Measurements from ENCODE around the gene SYNPO2.

Gene SYNPO2

DNA sequence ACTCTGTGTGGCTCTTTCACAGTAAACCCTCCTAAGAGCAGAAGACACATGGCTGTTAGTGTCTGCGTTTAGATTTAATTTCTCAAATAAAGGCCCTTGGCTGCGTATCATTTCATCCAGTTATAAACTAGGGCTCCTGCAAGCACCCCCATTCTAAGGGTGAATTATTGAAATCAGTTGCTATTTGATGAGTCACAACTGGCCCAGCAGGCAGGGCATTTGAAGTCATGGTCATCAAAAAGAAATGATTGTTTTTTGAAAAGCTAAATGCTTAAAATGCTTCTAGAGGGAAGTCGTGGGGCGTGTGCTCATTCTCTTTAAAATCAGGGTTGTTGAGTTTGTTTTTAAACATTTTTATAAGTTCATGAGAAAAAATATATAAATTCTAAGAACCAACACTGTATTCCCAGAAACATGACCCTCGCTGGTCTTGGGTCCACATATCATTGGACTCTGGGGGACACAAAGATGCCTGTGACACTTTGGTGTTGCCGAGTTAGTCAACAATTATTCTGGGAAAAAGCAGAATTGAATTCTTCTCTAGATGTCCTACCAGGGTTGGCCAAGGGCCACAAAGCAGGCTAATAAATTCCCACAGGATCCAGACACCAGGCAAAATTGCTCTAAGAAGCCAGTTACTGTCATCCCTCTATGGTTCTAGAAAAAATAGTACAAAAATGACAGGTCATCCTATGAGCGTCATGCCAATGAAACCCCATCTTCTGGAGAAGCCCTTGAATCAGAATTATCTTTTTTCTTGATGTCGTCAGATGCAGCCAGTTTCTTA lies 147.5 kb downstream of the SYNPO2 start:
- no peak overlapping the region for H3K9ac ChIP-seq (ENCODE audit: low read depth in 1 of 2, low read length in 2 of 2)

DNA sequence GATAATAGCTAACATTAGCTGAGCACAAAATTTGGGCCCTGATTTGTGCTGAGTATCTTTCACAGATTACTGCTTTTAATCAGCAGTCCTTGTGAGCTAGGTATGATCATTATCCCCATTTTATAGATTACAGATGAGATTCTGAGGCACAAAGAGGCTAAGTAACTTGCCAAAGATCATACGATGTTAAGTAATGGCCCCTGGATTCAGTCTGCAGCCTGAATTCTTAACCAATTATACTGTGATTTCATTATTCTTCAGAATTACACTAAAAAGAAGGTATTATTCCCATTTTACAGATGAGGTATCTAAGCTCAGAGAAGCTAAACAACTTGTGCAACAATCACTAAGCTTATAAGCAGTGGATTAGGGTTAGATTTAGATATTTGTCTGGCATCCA lies 149.1 kb downstream of the SYNPO2 start:
- H3K4me1 ChIP-seq (ENCODE audit: control insufficient read depth in 1 of 2, insufficient read depth in 2 of 2, low read length in 2 of 2), result no peaks in the 10 kb centered on the region
- H3K27ac ChIP-seq (ENCODE audit: low read depth, low read length), result peak overlapping the region; percentile 4
- no peaks in the 10 kb centered on the region for H3K9me3 ChIP-seq (ENCODE audit: control insufficient read depth in 1 of 2, low read length in 2 of 2)
- H3K36me3 ChIP-seq (ENCODE audit: control insufficient read depth in 1 of 2, insufficient read depth in 2 of 2, low read length in 2 of 2), result no peaks in the 10 kb centered on the region
- H3K4me3 ChIP-seq (ENCODE audit: low read depth in 1 of 2, low read length in 2 of 2), result no peak overlapping the region
- H3K27me3 ChIP-seq (ENCODE audit: control insufficient read depth in 1 of 2, insufficient read depth in 2 of 2, low read length in 2 of 2), result no peaks in the 10 kb centered on the region
- H3K9ac ChIP-seq (ENCODE audit: low read depth in 1 of 2, low read length in 2 of 2), result no peak overlapping the region

More for the DNA sequence above, 147.5 kb downstream of the SYNPO2 start:
- no peaks in the 10 kb centered on the region for H3K27me3 ChIP-seq (ENCODE audit: control insufficient read depth in 1 of 2, insufficient read depth in 2 of 2, low read length in 2 of 2)
- H3K36me3 ChIP-seq (ENCODE audit: control insufficient read depth in 1 of 2, insufficient read depth in 2 of 2, low read length in 2 of 2), result no peaks in the 10 kb centered on the region
- H3K27ac ChIP-seq (ENCODE audit: low read depth, low read length), result no peak overlapping the region
- H3K4me1 ChIP-seq (ENCODE audit: control insufficient read depth in 1 of 2, insufficient read depth in 2 of 2, low read length in 2 of 2), result no peaks in the 10 kb centered on the region
- no peaks in the 10 kb centered on the region for H3K9me3 ChIP-seq (ENCODE audit: control insufficient read depth in 1 of 2, low read length in 2 of 2)
- no peak overlapping the region for H3K4me3 ChIP-seq (ENCODE audit: low read depth in 1 of 2, low read length in 2 of 2)

DNA sequence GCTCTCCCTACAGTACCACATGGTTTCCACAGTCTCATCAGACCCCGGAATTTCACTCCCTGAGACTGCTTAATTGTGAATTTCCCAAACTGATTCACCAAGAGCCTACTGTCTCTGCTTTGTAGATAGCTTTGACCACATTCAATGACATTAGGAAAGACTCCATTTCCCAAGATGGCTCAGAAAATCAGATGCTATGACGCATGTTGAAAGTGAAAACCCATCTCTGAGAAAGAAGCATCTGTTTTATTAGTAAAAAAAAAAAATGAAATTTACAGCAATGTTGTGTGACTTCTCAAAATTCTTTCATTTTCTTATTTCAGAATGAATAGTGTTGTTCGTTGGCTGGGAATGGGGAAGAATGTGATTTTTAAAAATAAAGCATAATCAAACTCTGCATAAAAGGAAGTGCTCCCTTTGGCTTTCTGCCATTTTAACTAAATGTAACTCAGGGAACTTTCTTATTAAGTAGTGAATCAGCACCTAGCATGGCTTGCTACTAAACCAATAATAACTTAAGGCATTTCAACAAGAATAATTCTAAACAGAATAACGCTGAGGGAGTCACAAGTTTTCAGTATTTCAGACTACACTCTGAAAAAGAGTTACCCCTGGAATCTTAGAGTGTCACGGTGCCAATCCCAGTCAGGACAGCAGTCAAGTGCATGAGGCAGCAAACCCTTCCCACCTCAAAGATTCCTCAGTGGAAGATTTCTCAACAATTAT lies 149.6 kb downstream of the SYNPO2 start:
- no peak overlapping the region for H3K9ac ChIP-seq (ENCODE audit: low read depth in 1 of 2, low read length in 2 of 2)
- H3K36me3 ChIP-seq (ENCODE audit: control insufficient read depth in 1 of 2, insufficient read depth in 2 of 2, low read length in 2 of 2), result no peaks in the 10 kb centered on the region
- no peak overlapping the region for H3K4me3 ChIP-seq (ENCODE audit: low read depth in 1 of 2, low read length in 2 of 2)
- H3K27ac ChIP-seq (ENCODE audit: low read depth, low read length), result peak overlapping the region; percentile 4
- H3K27me3 ChIP-seq (ENCODE audit: control insufficient read depth in 1 of 2, insufficient read depth in 2 of 2, low read length in 2 of 2), result no peaks in the 10 kb centered on the region
- no peaks in the 10 kb centered on the region for H3K4me1 ChIP-seq (ENCODE audit: control insufficient read depth in 1 of 2, insufficient read depth in 2 of 2, low read length in 2 of 2)
- no peaks in the 10 kb centered on the region for H3K9me3 ChIP-seq (ENCODE audit: control insufficient read depth in 1 of 2, low read length in 2 of 2)

DNA sequence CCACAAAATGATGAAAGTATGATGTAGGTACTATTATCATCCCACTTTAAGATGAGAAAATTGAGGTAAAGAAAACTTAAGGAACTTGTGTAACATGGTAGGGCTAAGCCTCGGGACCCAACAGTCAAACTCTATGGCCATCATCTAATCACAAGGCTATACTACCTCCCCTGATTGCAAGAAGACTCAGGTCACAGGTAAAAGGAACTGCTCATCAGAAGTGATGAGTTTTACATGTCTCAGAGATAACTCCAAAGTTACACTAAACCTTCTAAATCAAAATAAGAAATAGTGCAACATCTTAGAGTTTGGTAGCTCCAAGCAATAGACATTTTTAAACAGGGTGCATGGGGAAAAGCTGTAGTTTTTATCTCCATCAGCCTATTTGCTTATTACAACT lies 150.5 kb downstream of the SYNPO2 start:
- no peaks in the 10 kb centered on the region for H3K4me1 ChIP-seq (ENCODE audit: control insufficient read depth in 1 of 2, insufficient read depth in 2 of 2, low read length in 2 of 2)
- H3K27me3 ChIP-seq (ENCODE audit: control insufficient read depth in 1 of 2, insufficient read depth in 2 of 2, low read length in 2 of 2), result no peaks in the 10 kb centered on the region
- H3K9me3 ChIP-seq (ENCODE audit: control insufficient read depth in 1 of 2, low read length in 2 of 2), result no peaks in the 10 kb centered on the region
- H3K27ac ChIP-seq (ENCODE audit: low read depth, low read length), result no peak overlapping the region
- no peak overlapping the region for H3K4me3 ChIP-seq (ENCODE audit: low read depth in 1 of 2, low read length in 2 of 2)
- H3K9ac ChIP-seq (ENCODE audit: low read depth in 1 of 2, low read length in 2 of 2), result no peak overlapping the region
- H3K36me3 ChIP-seq (ENCODE audit: control insufficient read depth in 1 of 2, insufficient read depth in 2 of 2, low read length in 2 of 2), result no peaks in the 10 kb centered on the region

DNA sequence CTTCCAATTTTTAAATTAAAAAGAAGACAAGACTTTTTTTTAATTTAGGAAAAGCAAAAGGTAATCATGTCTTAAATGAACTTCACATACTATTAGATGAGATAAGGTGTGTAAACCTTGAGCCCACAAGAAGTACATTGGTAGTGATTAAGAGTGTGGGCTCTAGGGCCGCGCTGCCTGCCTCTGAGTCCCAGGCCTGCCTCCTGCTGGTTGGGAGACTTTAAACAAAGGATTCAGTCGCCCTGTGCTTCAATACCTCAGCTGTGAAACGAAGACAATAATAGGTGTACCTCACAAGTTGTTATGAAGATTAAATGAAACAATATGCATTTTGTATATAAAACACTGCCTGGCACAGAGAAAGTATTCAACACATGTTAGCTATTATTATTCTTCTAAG lies 151.1 kb downstream of the SYNPO2 start:
- H3K4me3 ChIP-seq (ENCODE audit: low read depth in 1 of 2, low read length in 2 of 2), result no peak overlapping the region
- no peaks in the 10 kb centered on the region for H3K27me3 ChIP-seq (ENCODE audit: control insufficient read depth in 1 of 2, insufficient read depth in 2 of 2, low read length in 2 of 2)
- no peaks in the 10 kb centered on the region for H3K36me3 ChIP-seq (ENCODE audit: control insufficient read depth in 1 of 2, insufficient read depth in 2 of 2, low read length in 2 of 2)
- no peak overlapping the region for H3K9ac ChIP-seq (ENCODE audit: low read depth in 1 of 2, low read length in 2 of 2)
- H3K4me1 ChIP-seq (ENCODE audit: control insufficient read depth in 1 of 2, insufficient read depth in 2 of 2, low read length in 2 of 2), result no peaks in the 10 kb centered on the region
- no peak overlapping the region for H3K27ac ChIP-seq (ENCODE audit: low read depth, low read length)
- no peaks in the 10 kb centered on the region for H3K9me3 ChIP-seq (ENCODE audit: control insufficient read depth in 1 of 2, low read length in 2 of 2)

DNA sequence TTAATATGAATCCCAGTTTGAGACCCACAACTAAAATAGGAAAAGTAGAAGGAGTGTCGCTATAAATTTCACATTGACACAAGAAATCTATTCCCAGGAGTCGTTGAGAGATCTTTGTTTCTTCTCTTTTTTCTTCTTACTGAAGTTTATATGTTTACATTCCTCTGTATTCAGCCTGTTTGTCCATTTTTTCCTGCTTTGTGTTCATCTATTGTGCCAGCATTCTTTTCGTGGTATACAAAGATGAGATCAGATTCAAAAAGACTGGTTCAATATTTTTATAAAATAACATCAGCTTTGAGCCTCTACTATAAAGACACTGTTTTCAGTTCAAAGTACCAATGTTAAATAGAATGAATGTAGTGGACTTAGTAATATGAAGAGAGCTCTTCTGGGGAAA lies 151.6 kb downstream of the SYNPO2 start:
- Histone ChIP-seq H3K27ac (ENCODE audit: low read depth, low read length) (peak overlapping the region; percentile 61), H3K27me3 (ENCODE audit: control insufficient read depth in 1 of 2, insufficient read depth in 2 of 2, low read length in 2 of 2) (no peaks in the 10 kb centered on the region), H3K36me3 (ENCODE audit: control insufficient read depth in 1 of 2, insufficient read depth in 2 of 2, low read length in 2 of 2) (no peaks in the 10 kb centered on the region), H3K4me3 (ENCODE audit: low read depth in 1 of 2, low read length in 2 of 2) (no peak overlapping the region), H3K4me1 (ENCODE audit: control insufficient read depth in 1 of 2, insufficient read depth in 2 of 2, low read length in 2 of 2) (no peaks in the 10 kb centered on the region), H3K9me3 (ENCODE audit: control insufficient read depth in 1 of 2, low read length in 2 of 2) (no peaks in the 10 kb centered on the region), H3K9ac (ENCODE audit: low read depth in 1 of 2, low read length in 2 of 2) (no peak overlapping the region)

DNA sequence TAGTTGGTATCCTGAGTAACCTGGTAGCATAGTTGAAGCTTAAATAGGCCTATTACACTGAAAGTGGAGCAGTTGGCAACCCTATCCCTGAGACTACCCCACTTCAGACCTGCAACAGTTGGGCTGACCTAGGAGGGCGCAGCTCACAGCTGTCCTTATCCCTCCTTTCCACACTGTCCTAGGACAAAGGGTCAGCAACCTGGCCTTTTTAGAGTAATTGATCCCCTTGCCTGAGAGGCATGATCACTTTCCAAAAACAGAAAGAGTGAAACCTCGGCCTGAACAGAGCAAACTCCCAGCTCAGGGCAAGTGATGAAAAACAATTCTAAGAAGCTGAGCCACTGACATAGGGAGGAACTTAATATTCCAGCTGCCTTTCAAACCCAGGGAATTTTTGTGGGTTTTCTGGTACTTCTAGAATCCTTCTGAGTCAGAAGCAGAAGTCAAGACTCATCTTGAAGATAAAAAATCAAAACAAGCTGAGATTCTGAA lies 152.1 kb downstream of the SYNPO2 start:
- Histone ChIP-seq H3K27ac (ENCODE audit: low read depth, low read length) (peak overlapping the region; percentile 61), H3K9ac (ENCODE audit: low read depth in 1 of 2, low read length in 2 of 2) (no peak overlapping the region), H3K4me1 (ENCODE audit: control insufficient read depth in 1 of 2, insufficient read depth in 2 of 2, low read length in 2 of 2) (no peaks in the 10 kb centered on the region), H3K4me3 (ENCODE audit: low read depth in 1 of 2, low read length in 2 of 2) (no peak overlapping the region), H3K9me3 (ENCODE audit: control insufficient read depth in 1 of 2, low read length in 2 of 2) (no peaks in the 10 kb centered on the region), H3K27me3 (ENCODE audit: control insufficient read depth in 1 of 2, insufficient read depth in 2 of 2, low read length in 2 of 2) (no peaks in the 10 kb centered on the region), H3K36me3 (ENCODE audit: control insufficient read depth in 1 of 2, insufficient read depth in 2 of 2, low read length in 2 of 2) (no peaks in the 10 kb centered on the region)

DNA sequence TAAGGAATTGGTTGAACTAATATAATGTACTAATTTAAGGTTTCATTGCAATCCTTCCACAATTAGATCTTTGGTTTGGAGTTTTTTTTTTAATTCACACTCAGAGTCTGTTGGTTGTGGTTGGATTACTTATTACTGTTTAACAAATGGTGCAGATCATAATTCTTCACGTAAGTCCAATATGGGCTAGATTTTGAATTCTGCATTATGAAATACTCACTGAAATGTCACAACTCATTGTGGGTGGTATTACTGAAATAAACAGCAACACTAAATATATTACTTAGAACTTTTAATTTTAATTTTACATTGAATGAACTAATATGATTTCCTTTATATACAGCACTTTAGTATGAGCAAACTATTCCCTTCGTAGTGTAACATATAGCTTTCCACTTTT lies 152.7 kb downstream of the SYNPO2 start:
- Histone ChIP-seq H3K4me3 (ENCODE audit: low read depth in 1 of 2, low read length in 2 of 2) (no peak overlapping the region), H3K36me3 (ENCODE audit: control insufficient read depth in 1 of 2, insufficient read depth in 2 of 2, low read length in 2 of 2) (no peaks in the 10 kb centered on the region), H3K9me3 (ENCODE audit: control insufficient read depth in 1 of 2, low read length in 2 of 2) (no peaks in the 10 kb centered on the region), H3K27me3 (ENCODE audit: control insufficient read depth in 1 of 2, insufficient read depth in 2 of 2, low read length in 2 of 2) (no peaks in the 10 kb centered on the region), H3K9ac (ENCODE audit: low read depth in 1 of 2, low read length in 2 of 2) (no peak overlapping the region), H3K27ac (ENCODE audit: low read depth, low read length) (no peak overlapping the region), H3K4me1 (ENCODE audit: control insufficient read depth in 1 of 2, insufficient read depth in 2 of 2, low read length in 2 of 2) (no peaks in the 10 kb centered on the region)

DNA sequence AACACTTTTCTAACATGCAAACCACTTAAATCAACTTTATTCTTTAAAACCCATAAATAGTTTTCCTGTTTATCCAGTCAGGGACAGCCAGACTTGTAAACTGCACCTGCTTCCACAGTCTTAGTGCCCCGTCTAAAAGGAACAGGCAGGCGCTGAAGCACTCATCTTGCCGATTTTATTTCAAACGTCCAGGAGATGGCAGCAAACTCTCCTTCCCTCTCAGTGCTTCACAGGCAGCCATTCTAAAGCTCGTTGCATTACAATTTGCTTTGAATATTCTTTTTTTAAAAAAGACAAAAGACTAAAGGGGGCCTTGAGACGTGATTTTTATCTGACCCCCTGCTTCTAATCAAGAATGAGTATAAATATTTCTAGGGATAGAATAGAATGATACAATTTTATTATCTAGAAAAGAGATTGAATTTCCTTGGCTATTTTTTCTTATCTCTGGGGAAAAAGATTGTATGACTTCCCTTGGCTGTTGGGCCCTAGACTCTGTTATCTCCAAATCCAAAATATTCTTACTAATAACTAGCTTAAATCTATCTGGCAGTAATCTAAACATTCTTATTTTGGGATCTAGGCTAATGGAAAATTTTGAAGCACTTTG lies 153.4 kb downstream of the SYNPO2 start:
- Histone ChIP-seq H3K36me3 (ENCODE audit: control insufficient read depth in 1 of 2, insufficient read depth in 2 of 2, low read length in 2 of 2) (no peaks in the 10 kb centered on the region), H3K4me1 (ENCODE audit: control insufficient read depth in 1 of 2, insufficient read depth in 2 of 2, low read length in 2 of 2) (no peaks in the 10 kb centered on the region), H3K9me3 (ENCODE audit: control insufficient read depth in 1 of 2, low read length in 2 of 2) (no peaks in the 10 kb centered on the region), H3K27me3 (ENCODE audit: control insufficient read depth in 1 of 2, insufficient read depth in 2 of 2, low read length in 2 of 2) (no peaks in the 10 kb centered on the region), H3K4me3 (ENCODE audit: low read depth in 1 of 2, low read length in 2 of 2) (no peak overlapping the region), H3K27ac (ENCODE audit: low read depth, low read length) (no peak overlapping the region), H3K9ac (ENCODE audit: low read depth in 1 of 2, low read length in 2 of 2) (no peak overlapping the region)

DNA sequence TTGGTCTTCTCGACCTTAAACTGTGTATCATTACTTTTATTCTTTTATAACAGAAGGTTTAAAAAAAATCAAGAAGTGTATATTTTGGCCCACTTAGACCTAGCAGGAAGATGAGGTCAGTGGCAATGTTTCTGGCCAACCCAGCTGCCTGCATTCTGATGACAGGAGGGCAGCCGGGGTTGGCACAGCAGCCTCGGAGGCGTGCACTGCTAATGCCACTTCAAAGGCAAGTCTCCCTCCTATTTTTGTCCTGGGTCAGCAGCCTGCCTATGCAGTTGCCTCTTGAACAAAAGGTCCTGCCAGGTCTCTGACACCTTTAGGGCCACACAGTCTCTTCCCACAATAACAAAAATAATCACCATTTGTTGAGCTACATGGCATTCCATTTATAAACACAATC lies 157.6 kb downstream of the SYNPO2 start:
- Histone ChIP-seq H3K27ac (ENCODE audit: low read depth, low read length) (no peak overlapping the region), H3K27me3 (ENCODE audit: control insufficient read depth in 1 of 2, insufficient read depth in 2 of 2, low read length in 2 of 2) (no peaks in the 10 kb centered on the region), H3K36me3 (ENCODE audit: control insufficient read depth in 1 of 2, insufficient read depth in 2 of 2, low read length in 2 of 2) (no peaks in the 10 kb centered on the region), H3K4me1 (ENCODE audit: control insufficient read depth in 1 of 2, insufficient read depth in 2 of 2, low read length in 2 of 2) (no peaks in the 10 kb centered on the region), H3K9me3 (ENCODE audit: control insufficient read depth in 1 of 2, low read length in 2 of 2) (no peaks in the 10 kb centered on the region), H3K9ac (ENCODE audit: low read depth in 1 of 2, low read length in 2 of 2) (no peak overlapping the region), H3K4me3 (ENCODE audit: low read depth in 1 of 2, low read length in 2 of 2) (no peak overlapping the region)

Data from duodenal mucosa (tissue), 2 donors.